Subcutaneous abdominal adipose tissue (tissue), 5 donors: ENCODE results near the gene TRAFD1.

ENCODE experiments used
- H3K27ac ChIP-seq: one replicate; pipeline ENCODE4 v1.7.0; 2013; ENCODE audit warnings: low read depth, mild to moderate bottlenecking, inconsistent platforms, low read length, moderate library complexity
- H3K27me3 ChIP-seq, 5 donors: one replicate each; pipeline ENCODE4 v1.7.0; 2013; ENCODE audit warnings: low read length in 5 of 5, inconsistent platforms in 1 of 5; ENCODE audit not compliant: control insufficient read depth in 5 of 5, insufficient read depth in 4 of 5
- H3K36me3 ChIP-seq, 5 donors: one replicate each; pipeline ENCODE4 v1.7.0; 2013; ENCODE audit warnings: low read length in 5 of 5; ENCODE audit not compliant: control insufficient read depth in 5 of 5, insufficient read depth in 5 of 5
- H3K4me1 ChIP-seq, 5 donors: one replicate each; pipeline ENCODE4 v1.7.0; 2013; ENCODE audit warnings: low read length in 5 of 5, mild to moderate bottlenecking in 3 of 5, moderate library complexity in 1 of 5; ENCODE audit not compliant: control insufficient read depth in 5 of 5, insufficient read depth in 5 of 5
- H3K4me3 ChIP-seq, 5 donors: one replicate each; pipeline ENCODE4 v1.7.0; 2013; ENCODE audit warnings: low read length in 5 of 5, low read depth in 1 of 5
- H3K9ac ChIP-seq, 5 donors: one replicate each; pipeline ENCODE4 v1.7.0; 2013; ENCODE audit warnings: low read length in 5 of 5, mild to moderate bottlenecking in 4 of 5, moderate library complexity in 3 of 5
- H3K9me3 ChIP-seq, 5 donors: one replicate each; pipeline ENCODE4 v1.7.0; 2013; ENCODE audit warnings: low read length in 5 of 5; ENCODE audit not compliant: control insufficient read depth in 5 of 5
- donor health status: healthy.
- donor health status: healthy.
- donor health status: healthy.
- donor health status: healthy.
- donor health status: healthy.

Gene TRAFD1

DNA sequence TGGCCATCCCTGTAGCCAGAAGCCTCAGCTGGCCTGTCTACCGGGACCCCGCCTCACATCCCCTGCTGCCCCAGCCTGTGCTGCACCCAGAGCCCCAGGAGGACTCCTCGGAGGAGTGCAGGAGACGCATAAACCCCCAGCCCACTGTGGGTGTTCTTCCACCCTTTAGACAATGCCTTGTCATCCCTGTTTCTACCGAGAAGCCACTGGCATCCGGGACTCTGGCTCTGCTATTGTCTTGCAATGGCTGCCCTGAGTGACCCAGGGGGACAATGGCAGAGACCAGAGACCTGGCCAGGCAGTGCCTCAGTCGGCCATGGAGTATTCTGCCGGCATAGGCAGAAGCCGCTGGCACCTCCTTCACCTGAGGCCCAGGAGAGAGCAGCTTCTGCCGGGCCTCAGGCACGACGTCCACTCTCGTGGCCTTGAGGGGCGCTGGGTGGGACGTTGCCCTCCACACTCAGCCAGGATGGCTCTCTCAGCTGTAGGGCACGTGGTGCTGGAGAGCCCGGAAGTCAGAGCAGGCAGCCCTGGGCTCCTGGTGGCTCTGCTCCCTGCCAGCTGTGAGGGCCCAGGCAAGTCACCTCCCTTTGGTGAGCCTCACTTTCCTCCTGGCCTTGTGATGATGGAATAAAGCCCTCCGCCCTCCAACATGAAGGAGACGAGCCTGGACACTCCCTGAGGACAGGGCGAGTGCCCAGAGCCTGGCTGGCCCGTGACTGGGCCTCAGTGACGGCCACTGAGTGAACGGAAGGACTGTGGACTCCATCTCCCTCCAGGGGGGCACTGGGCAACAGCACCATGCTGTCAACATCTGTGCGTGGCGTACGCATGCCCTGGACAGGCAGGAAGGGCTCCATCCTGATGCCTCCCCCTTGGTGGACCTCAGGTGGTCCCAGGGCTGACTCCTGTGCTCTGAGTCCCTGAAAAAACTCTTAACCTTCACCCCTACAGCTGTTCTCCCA, 41.0 kb downstream of the TRAFD1 start:
- no peaks in the 10 kb centered on the region for H3K27me3 ChIP-seq
- no peaks in the 10 kb centered on the region for H3K9me3 ChIP-seq
- no peak overlapping the region for H3K9ac ChIP-seq
- H3K36me3 ChIP-seq = peaks cover 0 to 78% (median 65%) of the 10 kb centered on the region in 5 donors
- H3K4me3 ChIP-seq = no peak overlapping the region
- H3K4me1 ChIP-seq = no peaks in the 10 kb centered on the region
- no peak overlapping the region for H3K27ac ChIP-seq

- H3K4me1 ChIP-seq = no peaks in the 10 kb centered on the region
- no peak overlapping the region for H3K9ac ChIP-seq
- H3K27ac ChIP-seq = no peak overlapping the region
- H3K36me3 ChIP-seq = peaks cover 0 to 78% (median 62%) of the 10 kb centered on the region in 5 donors
- no peaks in the 10 kb centered on the region for H3K27me3 ChIP-seq
- no peaks in the 10 kb centered on the region for H3K9me3 ChIP-seq
- no peak overlapping the region for H3K4me3 ChIP-seq
Observed at GRCh38 chr12:112167031-112167461, 41.7 kb downstream of the TRAFD1 start.

DNA sequence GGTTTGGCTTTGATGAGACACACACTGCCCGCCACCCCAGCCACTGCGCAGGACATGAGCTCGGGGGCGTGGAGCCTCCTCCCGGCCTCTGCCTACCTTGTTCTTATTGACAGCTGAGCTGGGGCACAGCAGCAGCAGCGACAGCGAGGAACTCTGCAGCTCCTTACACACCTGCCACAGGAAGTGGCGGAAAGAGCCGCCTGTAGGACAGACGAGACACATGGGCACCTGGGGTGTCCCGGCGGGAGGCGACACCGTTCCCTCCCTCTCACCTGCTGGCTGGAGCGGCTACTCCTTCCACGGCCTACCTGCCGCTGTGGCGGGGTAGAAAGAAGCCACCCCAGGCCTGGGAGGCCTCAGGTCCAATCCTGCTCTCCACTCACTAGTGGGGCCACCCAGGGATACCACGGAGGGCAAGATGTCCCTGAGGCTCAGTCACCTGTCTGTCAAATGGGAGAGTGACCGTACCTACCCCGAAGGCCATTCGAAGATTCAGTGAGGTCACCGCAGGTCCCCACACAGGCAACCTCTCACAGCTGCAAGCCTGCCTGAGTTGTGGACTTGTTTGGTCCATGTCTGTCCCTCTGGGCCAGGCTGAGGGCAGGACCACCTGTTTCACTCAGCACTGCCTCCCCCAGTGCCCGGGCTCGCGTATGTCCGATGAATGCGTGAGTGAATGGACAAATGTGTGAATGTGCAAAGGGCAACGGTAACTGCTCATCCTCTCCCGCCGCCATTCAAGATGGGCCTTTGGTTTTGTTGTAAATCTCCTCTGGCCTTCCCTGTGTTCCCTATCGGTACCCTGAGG, 42.6 kb downstream of the TRAFD1 start:
- H3K9me3 ChIP-seq = no peaks in the 10 kb centered on the region
- H3K4me3 ChIP-seq = no peak overlapping the region
- peaks cover 0 to 78% (median 62%) of the 10 kb centered on the region in 5 donors for H3K36me3 ChIP-seq
- no peaks in the 10 kb centered on the region for H3K27me3 ChIP-seq
- H3K27ac ChIP-seq = no peak overlapping the region
- H3K4me1 ChIP-seq = no peaks in the 10 kb centered on the region
- no peak overlapping the region for H3K9ac ChIP-seq

- Histone ChIP-seq H3K9ac (no peak overlapping the region), H3K27me3 (no peaks in the 10 kb centered on the region), H3K36me3 (peaks cover 0 to 73% (median 57%) of the 10 kb centered on the region in 5 donors), H3K4me3 (no peak overlapping the region), H3K27ac (no peak overlapping the region), H3K9me3 (no peaks in the 10 kb centered on the region), H3K4me1 (no peaks in the 10 kb centered on the region)
Observed at GRCh38 chr12:112168561-112168971, 43.2 kb downstream of the TRAFD1 start.

DNA sequence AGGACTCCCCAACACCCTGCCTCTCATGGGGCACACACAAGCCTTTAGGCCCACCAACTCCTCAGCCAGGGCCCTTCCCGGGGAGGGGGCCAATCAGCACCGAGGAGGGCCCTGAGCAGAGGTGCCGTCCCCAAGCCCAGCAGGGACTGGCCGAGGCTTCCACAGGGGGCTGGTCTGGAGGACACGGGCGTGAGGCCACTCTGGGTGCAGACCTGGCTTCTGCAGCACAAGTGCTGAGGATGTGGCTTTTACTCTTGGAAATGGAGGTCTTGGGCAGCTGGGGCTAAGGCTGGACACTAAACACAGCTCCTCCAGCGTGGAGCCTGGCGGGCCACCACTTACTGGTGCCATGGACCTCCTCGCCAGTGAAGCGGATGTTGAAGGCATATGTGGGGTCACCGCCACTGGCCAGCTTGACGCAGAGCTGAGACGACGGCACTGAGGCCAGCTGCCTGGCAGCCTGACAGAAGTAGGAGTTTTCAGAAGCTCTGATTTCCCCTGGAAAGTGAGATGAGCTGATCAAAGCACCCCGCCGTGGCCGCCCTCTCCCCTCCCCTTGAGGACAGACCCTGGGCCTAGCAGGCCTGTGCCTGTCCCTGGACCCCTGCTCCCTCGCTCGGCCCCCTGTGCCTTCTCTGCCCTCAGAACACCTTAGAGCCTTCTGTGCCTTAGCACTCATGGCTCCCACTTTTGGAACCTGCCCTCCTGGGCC, 44.0 kb downstream of the TRAFD1 start:
- Histone ChIP-seq H3K27me3 (no peaks in the 10 kb centered on the region), H3K36me3 (peaks cover 0 to 66% (median 50%) of the 10 kb centered on the region in 5 donors), H3K9ac (no peak overlapping the region), H3K27ac (no peak overlapping the region), H3K4me1 (no peaks in the 10 kb centered on the region), H3K4me3 (no peak overlapping the region), H3K9me3 (no peaks in the 10 kb centered on the region)

DNA sequence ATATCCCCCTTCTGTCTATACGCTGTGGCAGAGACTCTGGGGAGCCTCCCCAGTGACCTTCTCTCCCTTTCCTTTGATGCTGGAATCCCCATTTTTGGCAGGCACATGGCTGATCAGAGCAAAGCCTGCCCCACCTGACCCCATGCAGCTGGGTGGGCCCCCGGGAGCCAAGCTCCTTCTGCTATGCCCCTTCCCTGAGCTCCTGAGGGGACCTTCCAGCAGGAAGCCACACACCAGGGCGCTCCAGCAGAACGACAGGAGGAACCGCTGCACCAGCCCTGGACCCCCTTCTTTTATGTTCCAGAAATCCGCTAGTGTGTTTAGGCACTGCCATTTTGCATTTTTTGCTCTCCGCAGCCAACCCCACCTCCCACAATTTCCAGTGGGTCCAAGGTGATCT, 44.6 kb downstream of the TRAFD1 start:
- Histone ChIP-seq H3K27ac (no peak overlapping the region), H3K9me3 (no peaks in the 10 kb centered on the region), H3K36me3 (peaks cover 0 to 69% (median 53%) of the 10 kb centered on the region in 5 donors), H3K4me3 (no peak overlapping the region), H3K4me1 (no peaks in the 10 kb centered on the region), H3K9ac (no peak overlapping the region), H3K27me3 (no peaks in the 10 kb centered on the region)

DNA sequence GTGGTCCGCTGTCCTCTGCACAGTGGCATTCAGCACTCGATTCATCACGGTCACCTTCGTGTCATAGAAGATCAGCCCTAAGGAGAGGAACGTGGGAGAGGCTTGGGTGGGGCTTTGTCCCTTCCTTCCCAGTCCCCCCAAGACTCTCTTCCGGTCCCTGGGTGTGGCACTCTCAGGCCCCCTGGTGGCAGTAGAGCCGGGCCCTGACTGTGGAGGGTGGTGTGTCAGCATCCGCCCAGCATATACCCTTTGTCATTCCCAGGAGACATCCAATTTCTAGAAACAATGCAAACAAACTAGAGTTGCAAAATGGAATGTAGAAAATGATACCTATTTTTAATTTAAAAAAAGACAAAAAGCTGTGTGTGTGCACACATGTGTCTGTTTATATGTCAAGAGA, 45.0 kb downstream of the TRAFD1 start:
- Histone ChIP-seq H3K27me3 (no peaks in the 10 kb centered on the region), H3K27ac (no peak overlapping the region), H3K4me3 (no peak overlapping the region), H3K9me3 (no peaks in the 10 kb centered on the region), H3K9ac (no peak overlapping the region), H3K36me3 (peaks cover under 1 to 73% (median 57%) of the 10 kb centered on the region in 5 donors), H3K4me1 (no peaks in the 10 kb centered on the region)

- H3K9ac ChIP-seq = no peak overlapping the region
- H3K4me1 ChIP-seq = peaks cover 0 to 4% (median 0%) of the 10 kb centered on the region in 5 donors
- no peak overlapping the region for H3K27ac ChIP-seq
- H3K36me3 ChIP-seq = peaks cover 2 to 80% (median 61%) of the 10 kb centered on the region in 5 donors
- no peaks in the 10 kb centered on the region for H3K9me3 ChIP-seq
- H3K4me3 ChIP-seq = no peak overlapping the region
- H3K27me3 ChIP-seq = no peaks in the 10 kb centered on the region
Observed at GRCh38 chr12:112170971-112171596, 45.7 kb downstream of the TRAFD1 start.

GRCh38 chr12:112172556-112173324, 47.4 kb downstream of the TRAFD1 start:
- no peak overlapping the region for H3K9ac ChIP-seq
- peaks cover 0 to 7% (median 0%) of the 10 kb centered on the region in 5 donors for H3K4me1 ChIP-seq
- H3K27ac ChIP-seq = no peak overlapping the region
- no peaks in the 10 kb centered on the region for H3K9me3 ChIP-seq
- no peaks in the 10 kb centered on the region for H3K27me3 ChIP-seq
- H3K36me3 ChIP-seq = peaks cover 2 to 81% (median 62%) of the 10 kb centered on the region in 5 donors
- no peak overlapping the region for H3K4me3 ChIP-seq
